ENCODE results near the gene PSMB3.
"Not testable (repeated sequence)": the region's sequence is repeated elsewhere in the genome, so short reads cannot be mapped to it uniquely, and the experiment has no call there.

PSMB3 gene

DNA sequence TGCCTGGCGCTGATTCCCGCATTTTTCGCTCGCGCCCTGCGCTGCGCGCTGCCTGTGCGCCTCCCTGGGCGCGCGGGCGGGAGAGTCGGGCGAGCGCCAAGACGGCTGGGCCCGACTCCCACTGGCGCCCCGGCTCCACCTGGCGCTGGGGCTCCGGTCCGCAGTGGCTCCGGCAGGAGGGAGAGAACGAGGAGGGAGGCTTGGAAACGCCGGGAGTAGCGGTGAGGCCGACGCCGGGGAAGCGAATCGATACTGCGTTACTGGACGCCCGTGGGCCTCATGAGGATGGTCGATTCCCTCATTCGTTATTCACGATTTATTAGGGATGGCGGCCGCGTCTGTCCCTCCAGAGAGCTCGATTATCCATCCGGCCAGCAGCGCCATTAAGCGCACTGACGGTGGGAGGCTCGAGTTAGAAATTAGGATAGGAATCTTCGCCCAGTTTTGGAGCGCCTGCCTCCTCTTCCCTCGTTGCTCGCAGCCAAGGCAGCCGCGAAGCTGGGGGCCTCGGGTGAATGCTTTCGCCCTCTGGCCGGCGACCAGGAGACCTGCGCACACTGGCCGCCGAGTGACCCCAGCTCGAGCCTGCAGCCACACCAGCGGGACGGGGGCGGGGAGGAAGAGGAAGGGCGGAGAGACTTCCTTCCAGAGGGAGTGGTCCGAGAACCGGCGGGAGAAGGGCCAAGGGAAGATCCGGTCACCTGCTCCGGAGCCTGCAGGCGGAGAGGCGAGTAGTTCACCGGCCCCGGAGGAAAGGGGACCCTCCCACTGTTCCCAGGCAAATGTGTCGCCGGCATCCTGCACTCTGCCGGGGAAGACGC, 3.1 kb upstream of the PSMB3 start:
- peak; percentile 33 for DNase-seq

DNA sequence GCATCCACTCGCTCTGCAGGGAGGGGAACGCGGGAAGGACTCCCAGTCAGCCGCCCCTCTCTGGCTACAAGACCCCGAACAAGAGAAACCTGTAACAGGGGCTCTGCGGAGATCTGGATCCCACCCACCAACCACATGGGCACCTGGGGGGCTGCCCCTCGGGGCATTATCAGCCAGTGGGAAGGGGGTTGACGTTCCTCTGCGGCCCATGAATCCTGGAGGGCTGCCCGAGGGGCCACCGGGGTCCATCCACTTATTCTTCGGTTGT, 2.6 kb upstream of the PSMB3 start:
- no peak for DNase-seq

GRCh38 chr17:38750312-38751121, 2.0 kb upstream of the PSMB3 start:
- no peak for DNase-seq

- DNase-seq, result peak; percentile 31
Observed at GRCh38 chr17:38751144-38751807, 1.3 kb upstream of the PSMB3 start.

GRCh38 chr17:38751808-38752307, 683 bp upstream of the PSMB3 start:
- peak; percentile 90 for DNase-seq

DNA sequence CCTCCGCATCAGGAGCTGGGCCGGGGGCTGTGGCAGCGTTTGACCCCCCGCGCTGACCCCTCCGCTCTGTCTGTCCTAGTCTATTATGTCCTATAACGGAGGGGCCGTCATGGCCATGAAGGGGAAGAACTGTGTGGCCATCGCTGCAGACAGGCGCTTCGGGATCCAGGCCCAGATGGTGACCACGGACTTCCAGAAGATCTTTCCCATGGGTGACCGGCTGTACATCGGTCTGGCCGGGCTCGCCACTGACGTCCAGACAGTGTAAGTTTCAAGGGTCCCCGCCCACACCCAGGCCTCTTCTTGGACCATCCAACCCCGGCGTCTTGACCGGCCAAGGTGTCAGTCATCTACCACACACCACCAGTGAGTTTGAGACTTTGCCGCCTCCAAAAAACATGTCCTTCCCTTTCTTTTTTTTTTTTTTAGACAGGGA, 548 bp downstream of the PSMB3 start:
- DNase-seq, result no peak

DNA sequence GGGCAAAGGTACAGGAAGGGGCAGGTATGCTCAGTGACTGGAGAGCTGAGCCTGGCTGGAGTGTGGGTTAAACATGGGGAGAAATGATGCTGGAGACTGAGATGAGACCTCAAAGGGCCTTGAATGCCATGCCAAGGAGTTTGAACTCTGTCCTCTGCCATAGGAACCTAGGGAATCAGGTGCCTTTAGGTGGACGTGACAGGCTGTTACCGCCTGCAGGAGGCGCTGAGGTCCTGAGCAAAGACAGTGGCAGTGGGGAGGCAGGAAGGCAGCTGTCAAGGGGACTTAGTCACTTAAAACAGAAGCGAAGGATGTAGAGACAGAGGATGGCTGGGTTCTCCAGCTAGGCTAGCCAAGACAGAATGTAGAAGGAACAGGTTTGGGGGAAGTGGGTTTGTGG, 9.1 kb downstream of the PSMB3 start:
- peak; percentile 25 for DNase-seq

- DNase-seq, result no peak
Observed at GRCh38 chr17:38762231-38762630, 9.7 kb downstream of the PSMB3 start.

- DNase-seq, result no peak
Observed at GRCh38 chr17:38766341-38766740, 13.8 kb downstream of the PSMB3 start.

GRCh38 chr17:38768417-38768816, 15.9 kb downstream of the PSMB3 start:
- no peak for DNase-seq

GRCh38 chr17:38773258-38773657, 20.7 kb downstream of the PSMB3 start:
- DNase-seq, result no peak

DNA sequence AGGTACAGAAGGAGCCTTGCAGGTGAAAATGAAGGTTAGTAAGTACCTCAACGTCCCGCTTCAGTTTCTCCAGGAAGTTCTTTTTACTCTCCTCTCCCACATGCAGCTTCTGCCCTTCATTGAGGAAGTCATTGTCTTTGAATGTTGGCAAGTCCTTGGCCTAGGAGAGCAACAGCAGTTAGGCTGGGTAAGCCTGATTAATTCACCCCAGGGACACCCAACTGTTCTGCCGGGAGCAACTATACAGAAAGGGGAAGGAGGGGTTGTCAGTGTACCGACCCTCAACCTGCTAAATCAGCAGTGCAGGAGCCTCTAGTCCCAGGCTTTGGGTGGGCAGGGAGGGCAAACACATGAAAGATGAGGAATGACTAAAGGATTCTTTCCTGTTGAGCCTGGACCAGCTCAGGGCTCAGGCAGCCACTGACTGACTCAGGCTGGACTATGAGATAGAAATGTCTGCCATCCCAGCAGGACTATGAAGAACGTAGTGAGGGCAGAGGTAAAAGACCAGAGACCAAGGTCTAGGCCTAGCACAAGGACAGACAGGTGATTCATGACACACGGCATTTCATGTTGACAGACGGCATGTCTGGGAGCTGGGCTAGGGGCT, 25.2 kb downstream of the PSMB3 start:
- DNase-seq, result no peak

- DNase-seq, result no peak
Observed at GRCh38 chr17:38779965-38780752, 27.6 kb downstream of the PSMB3 start.

- DNase-seq, result no peak
Observed at GRCh38 chr17:38783227-38783626, 30.7 kb downstream of the PSMB3 start.

GRCh38 chr17:38786372-38786771, 33.8 kb downstream of the PSMB3 start:
- DNase-seq, result no peak

- not testable (repeated sequence) for DNase-seq
Observed at GRCh38 chr17:38787999-38788398, 35.5 kb downstream of the PSMB3 start.

DNA sequence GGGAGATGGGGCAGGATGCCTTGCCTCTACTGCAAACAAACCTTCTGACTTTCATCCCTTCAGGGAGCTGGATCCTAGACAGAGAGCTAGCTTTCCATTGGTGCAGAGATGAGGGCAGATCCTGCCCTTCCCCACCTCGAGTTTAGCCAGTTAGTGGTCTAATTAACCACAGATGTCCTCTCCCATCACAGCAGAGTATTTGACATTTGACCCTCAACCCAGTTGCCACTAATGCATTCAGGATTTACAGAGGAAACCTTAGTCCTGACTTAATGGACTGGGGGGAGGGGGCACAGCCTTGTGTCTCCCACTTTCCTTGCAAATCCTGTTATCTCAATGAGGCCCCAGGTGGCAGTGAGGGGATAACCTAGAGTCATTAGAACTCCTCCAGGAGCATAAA, 36.6 kb downstream of the PSMB3 start:
- DNase-seq, result peak; percentile 22

DNA sequence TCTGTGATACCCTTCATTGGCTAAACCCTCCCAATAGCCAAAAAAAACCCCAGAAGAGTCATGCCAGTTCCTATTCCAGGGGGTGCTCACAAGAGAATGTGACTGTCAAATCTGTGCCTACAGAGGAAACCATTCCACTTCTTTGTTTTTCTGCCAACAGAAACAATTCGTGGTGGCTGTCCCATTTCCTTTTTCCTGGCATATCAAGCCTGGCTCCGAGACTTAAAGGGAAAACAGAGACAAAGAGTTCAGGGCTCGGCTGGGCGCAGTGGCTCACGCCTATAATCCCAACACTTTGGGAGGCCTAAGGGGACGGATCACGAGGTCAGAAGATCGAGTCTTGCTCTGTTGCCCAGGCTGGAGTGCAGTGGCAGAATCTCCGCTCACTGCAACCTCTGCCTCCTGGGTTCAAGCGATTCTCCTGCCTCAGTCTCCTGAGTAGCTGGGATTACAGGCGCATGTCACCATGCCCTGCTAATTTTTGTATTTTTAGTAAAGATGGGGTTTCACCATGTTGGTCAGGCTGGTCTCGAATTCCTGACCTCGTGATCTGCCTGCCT, 37.7 kb downstream of the PSMB3 start:
- not testable (repeated sequence) for DNase-seq

- DNase-seq, result no peak
Observed at GRCh38 chr17:38791162-38791561, 38.6 kb downstream of the PSMB3 start.

DNA sequence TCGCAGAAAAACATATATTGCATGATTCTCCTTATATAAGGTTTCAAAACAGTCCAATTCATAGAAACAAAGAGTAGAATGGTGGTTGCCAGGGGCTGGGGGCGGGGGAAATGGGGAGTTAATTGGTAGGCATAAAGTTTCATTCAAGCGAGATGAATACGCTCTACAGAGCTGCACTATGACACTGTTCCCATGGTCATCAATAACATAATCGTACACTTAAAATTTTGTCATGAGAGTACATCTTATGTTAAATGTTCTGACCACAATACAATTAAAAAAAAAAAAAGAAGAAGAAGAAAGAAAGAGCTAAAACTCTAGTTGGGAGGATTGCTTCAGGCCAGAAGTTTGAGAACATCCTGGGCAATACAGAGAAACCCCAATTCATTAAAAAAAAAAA, 41.7 kb downstream of the PSMB3 start:
- no peak for DNase-seq

DNA sequence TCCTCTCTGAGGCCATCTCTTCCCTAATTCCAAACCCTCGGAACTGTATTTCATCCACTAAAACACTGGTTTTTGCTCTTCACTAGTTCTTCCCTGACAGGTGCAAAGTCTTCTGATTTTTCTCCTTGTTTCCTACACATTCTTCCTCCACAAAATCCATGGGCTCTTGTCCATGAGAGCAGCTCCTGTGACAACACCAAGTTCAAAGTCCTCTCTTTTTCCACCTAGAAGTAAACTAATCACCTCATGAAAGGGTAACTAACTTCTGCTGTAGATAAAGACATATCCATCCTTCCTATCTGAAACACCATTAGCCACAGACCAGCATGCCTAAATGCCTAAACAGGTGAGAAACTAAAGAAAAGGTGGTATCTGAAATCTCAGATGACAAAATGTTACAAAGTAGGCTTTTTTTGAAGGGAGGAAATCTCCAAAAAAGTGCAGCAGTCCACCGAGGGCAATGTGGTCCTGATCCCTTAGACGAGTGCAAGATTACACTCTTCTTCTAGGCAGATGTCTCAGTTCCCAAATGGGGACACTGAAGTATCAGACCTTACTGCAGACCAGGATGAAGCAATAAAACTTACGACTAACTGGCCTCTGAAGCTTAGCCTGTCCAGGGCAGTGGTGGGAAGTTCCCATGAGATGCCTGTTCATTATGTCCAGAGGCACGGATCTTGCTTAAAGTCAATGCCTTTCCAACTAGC, 44.1 kb downstream of the PSMB3 start:
- DNase-seq, result no peak

All from fibroblast of skin of scalp (primary cell).